Measurements from ENCODE around the gene OLFM2.

Gene OLFM2

DNA sequence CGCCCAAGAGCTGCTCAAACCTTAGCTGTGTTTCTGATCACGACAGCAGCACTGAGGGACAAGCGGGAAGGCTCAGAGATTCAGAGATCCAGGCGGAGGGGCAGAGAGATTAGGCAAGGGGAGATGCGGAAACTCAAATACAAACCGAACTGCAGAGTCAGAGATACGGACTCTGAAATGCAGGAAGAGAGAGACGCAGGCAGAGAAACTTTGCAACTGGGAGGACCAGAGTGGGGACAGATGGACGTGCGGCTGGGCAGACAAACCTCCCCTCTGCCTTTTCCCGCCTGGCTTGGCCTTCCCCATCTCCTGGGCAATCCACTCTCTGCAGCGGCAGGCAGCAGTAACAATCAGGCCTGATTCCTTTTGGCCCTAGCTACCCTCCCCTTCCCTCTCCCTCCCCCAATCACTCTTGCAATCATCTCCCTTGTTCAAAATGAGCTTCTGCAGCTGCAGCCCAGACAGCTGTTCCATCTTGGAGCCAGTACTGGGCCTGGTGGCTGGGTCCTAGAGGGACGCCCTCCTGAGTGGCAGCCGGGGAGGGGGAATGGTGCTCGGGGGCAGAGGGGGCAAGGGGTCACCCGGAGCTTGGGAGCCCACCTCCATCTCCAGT, 29.7 kb downstream of the OLFM2 start:
- DNase-seq (ENCODE audit: low spot score): peak; percentile 32

DNA sequence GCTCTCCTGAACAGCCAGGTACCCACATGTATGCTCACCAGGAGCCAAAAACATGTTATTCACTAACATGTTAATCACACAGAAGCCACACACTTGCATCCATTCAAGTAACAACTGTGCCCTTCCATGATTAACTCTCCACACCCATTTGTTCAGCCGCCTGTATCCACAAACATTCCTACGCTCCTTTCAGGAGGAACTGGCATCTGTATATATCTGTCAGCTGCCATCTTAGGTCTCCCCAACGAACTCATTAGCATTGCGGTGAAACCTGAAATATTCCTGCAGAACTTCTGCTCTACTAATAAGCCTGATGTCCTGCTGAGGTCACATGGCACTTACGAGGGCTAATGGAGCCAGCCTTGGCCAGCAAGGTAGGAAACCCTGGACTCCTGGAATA, 33.0 kb downstream of the OLFM2 start:
- DNase-seq (ENCODE audit: low spot score): no peak

DNA sequence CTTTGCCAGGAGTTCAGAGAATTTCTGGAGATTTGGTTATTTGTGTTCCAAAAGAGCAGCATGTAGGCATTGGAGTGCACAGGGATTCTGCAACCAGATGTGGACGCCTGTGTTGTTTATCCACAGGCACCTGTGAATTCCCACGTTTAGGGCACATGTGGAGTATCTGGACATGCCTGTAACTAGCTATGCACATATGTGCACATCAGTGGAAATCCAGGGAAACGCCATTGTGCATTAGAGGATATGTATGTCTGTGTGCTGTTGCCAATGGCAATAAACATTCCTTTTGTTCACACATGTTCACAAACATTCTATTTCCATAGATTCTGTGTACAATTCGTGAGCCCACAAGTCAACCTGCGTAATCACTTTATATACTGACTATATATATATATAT, 34.7 kb downstream of the OLFM2 start:
- no peak for DNase-seq (ENCODE audit: low spot score)

GRCh38 chr19:9901020-9901419, 35.3 kb downstream of the OLFM2 start:
- DNase-seq (ENCODE audit: low spot score): no peak

- no peak for DNase-seq (ENCODE audit: low spot score)
Observed at GRCh38 chr19:9891609-9892373, 44.5 kb downstream of the OLFM2 start.

DNA sequence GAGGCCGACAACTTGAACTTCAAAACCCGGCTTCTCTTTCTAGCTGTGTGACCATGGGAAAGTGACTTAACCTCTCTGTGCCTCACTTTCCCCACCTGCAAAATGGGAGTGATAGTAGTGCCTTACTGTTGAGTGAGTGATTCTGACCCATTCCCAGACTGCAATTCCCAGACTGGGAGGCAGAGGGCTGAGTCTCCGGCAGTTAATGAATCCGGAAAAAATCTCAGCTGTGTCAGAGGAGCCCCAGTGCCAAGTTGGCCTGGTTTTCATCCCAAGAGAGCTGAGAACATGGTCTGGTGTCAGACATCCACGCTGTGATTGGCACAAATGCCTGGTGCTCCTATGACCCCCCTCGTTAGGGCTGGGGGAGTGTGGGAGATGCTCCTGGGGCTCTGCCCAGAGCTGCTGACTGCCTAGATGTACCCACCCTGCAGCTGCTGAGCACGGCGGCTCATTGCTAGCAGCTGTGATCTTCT, 51.2 kb downstream of the OLFM2 start:
- DNase-seq (ENCODE audit: low spot score): peak; percentile 54

DNA sequence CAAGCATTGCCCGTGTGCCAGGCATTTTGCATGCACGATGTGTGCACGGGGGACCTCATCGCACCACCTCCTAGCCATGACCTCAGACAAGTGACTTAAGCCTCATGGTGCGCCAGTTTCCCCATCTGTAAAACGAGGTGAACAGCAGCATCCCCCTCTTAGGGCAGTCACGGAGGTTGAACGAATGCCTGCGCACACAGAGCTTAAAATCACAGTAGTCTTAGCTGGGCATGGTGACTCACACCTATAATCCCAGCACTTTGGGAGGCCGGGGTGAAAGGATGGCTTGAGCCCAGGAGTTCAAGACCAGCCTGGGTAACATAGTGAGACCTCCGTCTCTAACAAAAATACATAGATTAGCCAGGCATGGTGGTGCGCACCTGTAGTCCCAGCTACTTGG, 52.6 kb downstream of the OLFM2 start:
- no peak for DNase-seq (ENCODE audit: low spot score)

DNA sequence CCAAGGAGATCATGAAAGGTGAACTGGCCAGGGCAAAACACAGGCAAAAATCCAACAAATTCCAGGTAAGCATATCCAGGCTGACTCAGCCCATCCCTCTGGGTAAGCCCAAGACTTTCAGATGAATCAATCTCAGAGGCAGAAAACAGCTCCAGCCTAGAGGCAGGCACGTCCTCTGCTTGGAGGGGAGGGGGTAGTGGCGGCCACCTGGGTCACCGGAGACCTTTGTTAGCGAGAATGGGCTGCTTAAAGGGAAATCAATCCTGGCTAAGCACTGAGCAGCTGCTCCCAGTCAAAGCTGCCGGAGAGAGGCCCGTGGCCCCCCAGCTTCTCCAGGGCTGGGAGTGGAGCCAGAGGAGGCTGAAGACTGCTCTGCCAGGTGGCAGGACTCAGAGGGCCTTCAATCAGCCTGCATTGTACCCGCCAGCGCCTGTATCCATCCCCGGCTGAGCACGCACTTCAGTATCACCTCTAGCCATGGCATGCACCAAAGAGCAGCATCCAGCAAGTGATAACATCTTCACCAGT, 53.0 kb downstream of the OLFM2 start:
- no peak for DNase-seq (ENCODE audit: low spot score)

GRCh38 chr19:9881720-9882119, 54.6 kb downstream of the OLFM2 start:
- DNase-seq (ENCODE audit: low spot score): no peak

DNA sequence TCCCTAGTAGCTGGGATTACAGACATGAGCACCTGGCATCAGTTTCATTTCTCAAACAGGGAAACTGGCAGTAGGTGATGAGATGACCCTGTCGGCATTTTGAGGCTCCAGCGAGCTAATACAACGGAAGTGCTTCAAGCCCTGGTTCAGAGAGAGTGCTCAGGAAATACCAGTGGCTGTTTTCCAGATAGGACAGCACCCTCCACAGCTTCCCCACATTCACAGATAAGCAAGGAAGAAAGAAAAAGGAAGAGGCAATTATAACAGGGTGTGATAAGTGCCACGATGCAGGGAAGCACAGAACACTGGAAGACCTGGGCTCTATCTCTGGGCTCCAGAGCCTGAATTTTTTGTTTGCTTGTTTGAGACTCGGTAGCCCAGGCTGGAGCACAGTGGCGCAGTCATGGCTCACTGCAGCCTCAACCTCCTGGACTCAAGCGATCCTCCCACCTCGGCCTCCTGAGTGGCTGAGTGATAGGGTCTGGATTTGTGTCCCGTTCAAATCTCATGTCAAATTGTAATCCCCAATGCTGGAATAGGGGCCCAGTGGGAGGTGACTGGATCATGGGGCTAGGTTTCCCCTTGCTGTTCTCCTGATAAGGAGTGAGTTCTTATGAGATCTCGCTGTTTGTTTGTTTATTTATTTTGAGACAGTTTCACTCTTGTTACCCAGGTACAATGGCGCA, 57.7 kb downstream of the OLFM2 start:
- DNase-seq (ENCODE audit: low spot score): no peak

- DNase-seq (ENCODE audit: low spot score): no peak
Observed at GRCh38 chr19:9877780-9878510, 58.4 kb downstream of the OLFM2 start.

- no peak for DNase-seq (ENCODE audit: low spot score)
Observed at GRCh38 chr19:9875796-9876195, 60.5 kb downstream of the OLFM2 start.

DNA sequence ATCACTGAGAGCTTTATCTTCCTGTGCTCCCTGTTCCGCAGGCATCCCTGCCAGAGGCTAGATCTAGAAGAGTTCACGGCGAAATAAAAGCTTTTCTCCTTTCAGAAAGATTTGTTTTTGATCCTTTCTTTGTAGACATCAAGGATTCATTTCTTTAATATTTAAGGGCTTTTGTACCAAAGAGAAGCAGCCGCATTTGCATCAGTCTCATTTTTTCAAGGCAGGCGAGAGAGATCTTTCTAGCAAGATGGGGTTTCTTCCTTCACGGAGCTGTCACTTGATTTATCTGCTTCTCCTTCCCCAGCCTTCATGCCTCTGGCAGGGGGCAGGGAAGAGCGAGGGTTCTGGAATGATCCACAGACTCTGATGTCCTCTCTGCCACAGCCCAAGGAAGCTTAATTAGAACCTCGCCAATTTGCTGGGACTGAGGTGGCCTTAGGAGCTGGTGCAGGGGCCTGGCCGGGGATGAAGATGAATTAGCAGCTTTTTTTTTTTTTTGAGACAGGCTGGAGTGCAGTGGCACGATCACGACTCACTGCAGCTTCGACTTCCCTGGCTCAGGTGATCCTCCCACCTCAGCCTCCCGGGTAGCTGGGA, 61.2 kb downstream of the OLFM2 start:
- DNase-seq (ENCODE audit: low spot score): no peak

- no peak for DNase-seq (ENCODE audit: low spot score)
Observed at GRCh38 chr19:9872618-9873242, 63.6 kb downstream of the OLFM2 start.

- DNase-seq (ENCODE audit: low spot score): no peak
Observed at GRCh38 chr19:9871626-9872338, 64.5 kb downstream of the OLFM2 start.

GRCh38 chr19:9868983-9869617, 67.2 kb downstream of the OLFM2 start:
- no peak for DNase-seq (ENCODE audit: low spot score)

DNA sequence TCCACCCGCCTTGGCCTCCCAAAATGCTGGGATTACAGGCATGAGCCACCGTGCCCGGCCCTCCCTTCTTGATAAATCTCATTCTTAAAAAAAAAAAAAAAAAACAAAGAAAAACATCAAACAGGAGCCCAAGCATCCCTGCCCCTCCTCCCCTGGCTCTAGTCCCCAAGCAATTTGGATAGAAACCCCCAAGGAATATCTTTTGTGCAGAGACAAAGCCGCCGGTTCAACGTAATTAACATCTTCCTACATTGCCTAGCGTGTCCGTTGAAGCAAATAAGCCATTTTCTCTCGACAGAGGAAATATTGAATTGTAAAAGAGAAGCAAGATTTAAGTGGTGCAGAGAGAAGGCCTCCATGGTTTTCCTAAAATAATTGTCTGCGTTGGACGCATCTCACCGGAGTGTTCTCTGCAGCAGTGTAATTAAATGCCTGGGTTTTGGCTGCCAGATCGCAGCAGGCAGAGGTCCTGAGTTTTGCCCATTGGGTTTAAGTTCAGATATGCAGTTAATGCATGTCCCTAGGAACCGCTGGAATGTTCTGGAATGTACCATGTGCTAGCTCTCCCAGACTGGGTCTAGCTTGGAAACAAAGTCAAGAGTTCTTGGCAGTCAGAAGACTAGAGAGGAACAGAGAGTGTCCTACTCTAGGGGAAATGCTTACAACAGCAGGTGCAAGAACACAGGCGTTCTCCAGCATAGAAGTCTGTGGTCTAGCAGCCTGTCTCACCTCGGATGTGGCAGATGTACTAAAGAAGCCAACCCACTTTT, 70.4 kb downstream of the OLFM2 start:
- no peak for DNase-seq (ENCODE audit: low spot score)

- DNase-seq (ENCODE audit: low spot score): no peak
Observed at GRCh38 chr19:9863759-9864158, 72.6 kb downstream of the OLFM2 start.

DNA sequence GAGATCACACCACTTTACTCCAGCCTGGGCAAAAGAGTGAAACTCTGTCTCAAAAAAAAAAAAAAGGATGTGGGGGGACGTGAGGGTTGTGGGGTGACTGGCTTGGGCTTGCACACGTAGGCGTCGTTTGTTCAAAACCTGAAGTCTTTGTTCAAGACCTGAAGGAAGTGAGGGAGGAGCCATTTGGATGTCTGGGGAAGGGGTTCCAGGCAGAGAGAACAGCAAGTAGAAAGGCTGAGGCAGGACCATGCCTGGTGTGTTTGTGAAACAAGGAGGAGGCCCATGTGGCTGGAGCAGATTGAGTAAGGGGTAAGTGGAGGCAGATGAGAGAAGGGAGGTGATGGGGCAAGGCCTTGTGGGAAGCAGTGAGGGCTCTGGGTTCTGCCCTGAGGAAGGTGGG, 73.4 kb downstream of the OLFM2 start:
- no peak for DNase-seq (ENCODE audit: low spot score)

Data from globus pallidus (tissue), 1 donor.